ENCODE results near the gene INF2.
A peak's percentile ranks its signal among the peaks of the same experiment; 100 is the strongest.

Gene INF2

DNA sequence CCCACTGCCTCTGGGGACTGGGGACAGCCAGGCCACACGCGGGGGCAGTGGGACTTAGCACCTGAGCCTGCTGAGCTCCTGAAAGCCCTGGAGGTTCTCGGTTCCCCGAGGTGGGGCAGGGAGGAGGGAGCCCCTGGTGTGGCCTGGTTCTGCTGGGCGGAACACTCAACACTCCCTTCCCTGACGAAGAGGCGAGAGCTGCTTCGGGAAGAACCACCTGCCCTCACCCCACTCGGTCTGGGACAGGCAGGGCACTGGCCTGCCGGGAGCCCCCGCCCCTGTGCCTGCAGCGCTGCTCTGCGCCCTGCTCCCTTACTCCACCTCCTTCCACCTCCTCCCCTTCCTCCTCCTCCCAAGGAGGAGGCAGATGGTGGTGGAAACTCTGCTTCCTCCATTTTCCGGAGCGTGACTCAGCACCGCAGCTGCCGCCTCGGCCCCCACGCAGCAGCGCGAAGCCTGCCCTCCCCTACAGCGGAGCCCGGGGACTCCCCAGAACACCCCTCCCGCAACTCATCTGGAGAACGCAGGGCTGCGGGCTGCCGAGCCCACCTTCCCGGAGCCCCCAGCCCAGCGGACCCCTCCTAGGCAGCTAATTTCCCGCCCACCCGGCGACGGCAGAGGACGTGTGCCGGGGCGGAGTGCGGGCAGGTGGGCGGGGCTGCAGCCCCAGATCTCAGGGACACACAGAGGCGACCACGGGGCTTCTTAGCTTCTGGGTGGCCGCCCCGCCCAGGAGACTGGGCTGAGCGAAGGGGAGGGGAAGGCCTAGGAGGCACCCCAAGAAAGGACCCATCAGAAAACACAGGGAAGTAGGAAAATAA is 11.7 kb upstream of the INF2 start:
- Histone ChIP-seq H4K20me1 (ENCODE audit: insufficient read depth, low read length) (no peaks in the 10 kb centered on the region), H3K27ac (ENCODE audit: low read depth, low read length, poor library complexity, severe bottlenecking) (no peak overlapping the region), H2AFZ (ENCODE audit: low read length) (0 out of 2 replicates have a peak overlapping the region, but pooled peaks have one; percentile 17), H3K9me2 (ENCODE audit: low read depth, low read length) (no peaks in the 10 kb centered on the region), H3K36me3 (ENCODE audit: insufficient read depth, low read length) (no peaks in the 10 kb centered on the region; the same call in 1 of the 2 replicates), H3F3A (ENCODE audit: insufficient read depth, low read length) (no peaks in the 10 kb centered on the region), H3K4me2 (ENCODE audit: low read length) (peak overlapping the region; percentile 82), H3K27me3 (ENCODE audit: insufficient read depth, low read length) (peaks cover 17% of the 10 kb centered on the region), H3K4me3 (ENCODE audit: low read depth, low read length, poor library complexity, severe bottlenecking) (peak overlapping the region; percentile 57), H3K9me3 (ENCODE audit: low read length) (0 out of 2 replicates have a peak, but pooled peaks cover 3% of the 10 kb centered on the region), H3K4me1 (ENCODE audit: insufficient read depth, low read length, severe bottlenecking) (peaks cover 19% of the 10 kb centered on the region), H3K9ac (ENCODE audit: low read length) (peak overlapping the region; percentile 53), H3K79me2 (ENCODE audit: insufficient read depth, low read length) (no peaks in the 10 kb centered on the region)
- TF ChIP-seq EZH2 (IDR thresholded peaks at IDR 0.05; ENCODE audit: borderline replicate concordance, low read length), result no peak
- TF ChIP-seq, protein P1, sequence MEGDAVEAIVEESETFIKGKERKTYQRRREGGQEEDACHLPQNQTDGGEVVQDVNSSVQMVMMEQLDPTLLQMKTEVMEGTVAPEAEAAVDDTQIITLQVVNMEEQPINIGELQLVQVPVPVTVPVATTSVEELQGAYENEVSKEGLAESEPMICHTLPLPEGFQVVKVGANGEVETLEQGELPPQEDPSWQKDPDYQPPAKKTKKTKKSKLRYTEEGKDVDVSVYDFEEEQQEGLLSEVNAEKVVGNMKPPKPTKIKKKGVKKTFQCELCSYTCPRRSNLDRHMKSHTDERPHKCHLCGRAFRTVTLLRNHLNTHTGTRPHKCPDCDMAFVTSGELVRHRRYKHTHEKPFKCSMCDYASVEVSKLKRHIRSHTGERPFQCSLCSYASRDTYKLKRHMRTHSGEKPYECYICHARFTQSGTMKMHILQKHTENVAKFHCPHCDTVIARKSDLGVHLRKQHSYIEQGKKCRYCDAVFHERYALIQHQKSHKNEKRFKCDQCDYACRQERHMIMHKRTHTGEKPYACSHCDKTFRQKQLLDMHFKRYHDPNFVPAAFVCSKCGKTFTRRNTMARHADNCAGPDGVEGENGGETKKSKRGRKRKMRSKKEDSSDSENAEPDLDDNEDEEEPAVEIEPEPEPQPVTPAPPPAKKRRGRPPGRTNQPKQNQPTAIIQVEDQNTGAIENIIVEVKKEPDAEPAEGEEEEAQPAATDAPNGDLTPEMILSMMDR (IDR thresholded peaks at IDR 0.05; ENCODE audit: low read length), result no peak

DNA sequence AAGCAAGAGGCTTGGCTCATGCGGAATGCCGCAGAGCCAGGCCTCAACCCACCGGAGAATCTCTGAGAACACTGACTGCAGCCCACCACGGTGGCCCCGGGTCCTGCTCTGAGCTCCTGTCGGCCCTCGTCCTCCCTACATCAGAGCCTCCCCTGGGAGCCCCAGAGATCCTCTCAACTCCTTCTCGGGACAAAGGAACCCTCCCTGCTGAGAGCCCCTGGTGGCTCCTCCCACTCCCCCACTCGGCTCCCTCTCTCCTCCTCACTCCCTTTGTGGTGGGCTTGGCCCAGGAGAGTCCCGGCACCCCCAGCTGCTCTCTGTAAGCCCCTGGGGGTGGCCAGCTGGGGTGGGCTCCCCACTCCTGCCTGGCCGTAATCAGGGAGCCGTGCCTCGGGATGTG is 11.1 kb upstream of the INF2 start:
- H4K20me1 ChIP-seq (ENCODE audit: insufficient read depth, low read length), result no peaks in the 10 kb centered on the region
- no peaks in the 10 kb centered on the region for H3K79me2 ChIP-seq (ENCODE audit: insufficient read depth, low read length)
- H3K9me3 ChIP-seq (ENCODE audit: low read length), result 0 out of 2 replicates have a peak, but pooled peaks cover 3% of the 10 kb centered on the region
- H3K9me2 ChIP-seq (ENCODE audit: low read depth, low read length), result no peaks in the 10 kb centered on the region
- H3K9ac ChIP-seq (ENCODE audit: low read length), result peak overlapping the region; percentile 53
- H3F3A ChIP-seq (ENCODE audit: insufficient read depth, low read length), result no peaks in the 10 kb centered on the region
- peaks cover 16% of the 10 kb centered on the region for H3K27me3 ChIP-seq (ENCODE audit: insufficient read depth, low read length)
- peak overlapping the region; percentile 82 for H3K4me2 ChIP-seq (ENCODE audit: low read length)
- no peak overlapping the region for H3K27ac ChIP-seq (ENCODE audit: low read depth, low read length, poor library complexity, severe bottlenecking)
- no peak overlapping the region for H2AFZ ChIP-seq (ENCODE audit: low read length)
- peaks cover 19% of the 10 kb centered on the region for H3K4me1 ChIP-seq (ENCODE audit: insufficient read depth, low read length, severe bottlenecking)
- H3K36me3 ChIP-seq (ENCODE audit: insufficient read depth, low read length), result no peaks in the 10 kb centered on the region; the same call in 1 of the 2 replicates
- TF ChIP-seq, protein P1 (IDR thresholded peaks at IDR 0.05; ENCODE audit: low read length), result no peak
- H3K4me3 ChIP-seq (ENCODE audit: low read depth, low read length, poor library complexity, severe bottlenecking), result peak overlapping the region; percentile 57

DNA sequence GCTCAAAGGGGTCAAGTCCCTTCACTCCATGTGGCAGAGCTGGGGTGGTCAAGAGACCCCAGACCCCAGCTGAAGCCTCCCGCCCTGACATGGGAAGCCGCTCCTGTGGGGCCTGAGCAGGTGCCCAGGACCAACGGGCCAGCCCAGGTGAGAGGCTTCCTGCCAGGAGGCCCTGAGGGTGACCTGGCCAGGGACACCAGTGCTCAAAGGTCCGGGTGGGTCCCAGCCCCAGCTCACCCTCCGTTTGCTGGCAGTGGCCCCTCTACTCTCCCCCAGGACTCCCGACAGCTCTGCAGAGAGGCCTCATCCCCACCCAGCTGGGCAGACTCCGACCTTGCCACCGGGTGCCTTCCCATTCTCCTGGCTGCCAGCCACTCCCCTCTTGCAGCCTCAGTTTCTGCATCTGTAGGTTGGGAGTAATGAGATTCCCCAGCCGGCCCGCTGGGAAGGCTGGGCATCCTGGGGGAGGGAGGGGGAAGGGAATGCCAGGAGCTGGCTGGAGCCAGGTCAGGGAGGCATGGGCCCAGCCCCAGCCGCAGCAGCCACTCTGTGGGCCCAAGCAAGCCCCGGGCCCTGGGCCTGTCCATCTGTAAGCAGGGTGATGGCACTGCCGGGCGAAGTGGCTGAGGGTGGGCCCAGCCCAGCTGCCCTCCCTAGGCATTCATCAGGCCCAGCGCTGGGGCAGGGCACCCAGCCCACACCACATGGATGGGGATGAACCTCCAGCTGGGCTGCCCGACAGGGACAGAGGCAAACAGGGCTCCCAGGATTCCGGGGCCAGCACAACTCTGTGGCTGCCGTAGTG is 10.3 kb upstream of the INF2 start:
- H3K27me3 ChIP-seq (ENCODE audit: insufficient read depth, low read length), result peaks cover 12% of the 10 kb centered on the region
- no peaks in the 10 kb centered on the region for H3K9me2 ChIP-seq (ENCODE audit: low read depth, low read length)
- no peak overlapping the region for H3K4me2 ChIP-seq (ENCODE audit: low read length)
- H4K20me1 ChIP-seq (ENCODE audit: insufficient read depth, low read length), result no peaks in the 10 kb centered on the region
- H3K27ac ChIP-seq (ENCODE audit: low read depth, low read length, poor library complexity, severe bottlenecking), result no peak overlapping the region
- H3K4me1 ChIP-seq (ENCODE audit: insufficient read depth, low read length, severe bottlenecking), result peaks cover 19% of the 10 kb centered on the region
- no peaks in the 10 kb centered on the region for H3K36me3 ChIP-seq (ENCODE audit: insufficient read depth, low read length)
- 0 out of 2 replicates have a peak, but pooled peaks cover 2% of the 10 kb centered on the region for H3K9me3 ChIP-seq (ENCODE audit: low read length)
- H3F3A ChIP-seq (ENCODE audit: insufficient read depth, low read length), result no peaks in the 10 kb centered on the region
- no peaks in the 10 kb centered on the region for H3K79me2 ChIP-seq (ENCODE audit: insufficient read depth, low read length)
- TF ChIP-seq, protein P1 (IDR thresholded peaks at IDR 0.05; ENCODE audit: low read length), result no peak
- no peak for TF ChIP-seq EZH2 (IDR thresholded peaks at IDR 0.05; ENCODE audit: borderline replicate concordance, low read length)
- H3K9ac ChIP-seq (ENCODE audit: low read length), result no peak overlapping the region
- no peak overlapping the region for H3K4me3 ChIP-seq (ENCODE audit: low read depth, low read length, poor library complexity, severe bottlenecking)
- H2AFZ ChIP-seq (ENCODE audit: low read length), result no peak overlapping the region
